Mesodermal cell (in vitro differentiated cells): ENCODE measurements around the gene KLHDC1.
"Not testable (repeated sequence)": the region's sequence is repeated elsewhere in the genome, so short reads cannot be mapped to it uniquely, and the experiment has no call there.

Source experiments
- H3K27ac ChIP-seq: 2 replicates; pipeline ENCODE4 v1.7.0; 2013; ENCODE audit warnings: mild to moderate bottlenecking, low read depth, low read length, moderate library complexity; ENCODE audit not compliant: severe bottlenecking
- H3K36me3 ChIP-seq: 2 replicates; pipeline ENCODE4 v1.7.1; 2013; ENCODE audit warnings: mild to moderate bottlenecking, low read length, moderate library complexity; ENCODE audit not compliant: control insufficient read depth, insufficient read depth
- H3K4me1 ChIP-seq: one replicate; pipeline ENCODE4 v1.7.1; 2013; ENCODE audit warnings: mild to moderate bottlenecking, low read length; ENCODE audit not compliant: insufficient read depth, control insufficient read depth, poor library complexity, severe bottlenecking
- H3K4me3 ChIP-seq: 2 replicates; pipeline ENCODE4 v1.7.0; 2013; ENCODE audit warnings: low read length, control low read depth, mild to moderate bottlenecking; ENCODE audit not compliant: insufficient read depth, poor library complexity, severe bottlenecking; ENCODE audit errors: extremely low read depth
- H3K9me3 ChIP-seq: 2 replicates; pipeline ENCODE4 v1.7.1; 2013; ENCODE audit warnings: mild to moderate bottlenecking, low read length, moderate library complexity; ENCODE audit not compliant: control insufficient read depth
- WGBS, 2 experiments: methylation state at CpG; one replicate each; pipeline ENCODE4 v1.1.5; 2013; ENCODE audit warnings: missing lambda C conversion rate in 2 of 2; ENCODE audit not compliant: insufficient coverage in 2 of 2; 5-methylcytosine and 5-hydroxymethylcytosine counted together

The KLHDC1 gene

DNA sequence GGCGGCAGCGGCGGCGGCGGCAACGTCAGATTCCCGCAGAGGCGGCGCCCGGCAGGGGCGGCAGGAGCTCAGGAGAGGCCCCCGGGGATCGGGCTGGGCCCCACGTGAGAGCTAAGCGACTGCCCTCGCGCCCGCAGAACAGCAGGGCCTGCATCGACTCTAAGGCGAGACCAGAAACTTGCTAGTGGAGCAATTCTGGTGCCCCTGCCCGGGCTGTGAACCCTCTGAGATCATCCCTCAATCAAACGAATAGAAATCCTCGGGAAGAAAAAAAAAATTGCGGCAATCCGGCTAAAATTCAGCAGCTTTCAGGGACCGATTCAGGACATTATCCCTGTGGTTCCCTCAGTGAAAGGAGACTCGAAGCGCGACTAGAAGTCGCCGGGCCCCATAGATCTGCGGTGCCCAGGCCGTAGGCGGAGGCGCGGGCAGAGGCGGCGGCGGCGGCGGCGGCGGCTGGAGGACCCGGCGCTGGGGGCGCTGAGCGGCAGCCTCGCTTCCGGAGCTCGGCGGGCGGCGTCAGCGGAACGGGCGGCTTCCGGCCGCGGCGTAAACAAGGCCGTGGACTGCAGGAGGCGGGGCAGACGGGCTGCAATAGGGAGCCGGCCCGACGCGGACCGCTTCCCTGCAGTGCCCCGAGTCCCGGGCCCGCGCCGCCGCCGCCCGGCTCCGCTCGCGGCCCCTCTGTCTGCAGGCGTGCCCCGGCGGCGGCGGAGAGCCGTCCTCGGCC is 74.8 kb downstream of the KLHDC1 start, which contains the start of gene KLHDC2:
Gene KLHDC2 (plus strand): TSS at position 583 of the 730 bp plus-strand sequence. CDS start 316 bp downstream, outside the sequence.
- Histone ChIP-seq H3K27ac (peak within 1 kb of the TSS; percentile 98), H3K4me1 (peaks cover 14% of the 10 kb centered on the region), H3K36me3 (peaks cover 16% of the 10 kb centered on the region), H3K4me3 (peak within 1 kb of the TSS; percentile 93), H3K9me3 (no peaks in the 10 kb centered on the region)
- 0% methylated on average over 38 to 69 of the region's 86 CpGs for WGBS, 2 experiments

DNA sequence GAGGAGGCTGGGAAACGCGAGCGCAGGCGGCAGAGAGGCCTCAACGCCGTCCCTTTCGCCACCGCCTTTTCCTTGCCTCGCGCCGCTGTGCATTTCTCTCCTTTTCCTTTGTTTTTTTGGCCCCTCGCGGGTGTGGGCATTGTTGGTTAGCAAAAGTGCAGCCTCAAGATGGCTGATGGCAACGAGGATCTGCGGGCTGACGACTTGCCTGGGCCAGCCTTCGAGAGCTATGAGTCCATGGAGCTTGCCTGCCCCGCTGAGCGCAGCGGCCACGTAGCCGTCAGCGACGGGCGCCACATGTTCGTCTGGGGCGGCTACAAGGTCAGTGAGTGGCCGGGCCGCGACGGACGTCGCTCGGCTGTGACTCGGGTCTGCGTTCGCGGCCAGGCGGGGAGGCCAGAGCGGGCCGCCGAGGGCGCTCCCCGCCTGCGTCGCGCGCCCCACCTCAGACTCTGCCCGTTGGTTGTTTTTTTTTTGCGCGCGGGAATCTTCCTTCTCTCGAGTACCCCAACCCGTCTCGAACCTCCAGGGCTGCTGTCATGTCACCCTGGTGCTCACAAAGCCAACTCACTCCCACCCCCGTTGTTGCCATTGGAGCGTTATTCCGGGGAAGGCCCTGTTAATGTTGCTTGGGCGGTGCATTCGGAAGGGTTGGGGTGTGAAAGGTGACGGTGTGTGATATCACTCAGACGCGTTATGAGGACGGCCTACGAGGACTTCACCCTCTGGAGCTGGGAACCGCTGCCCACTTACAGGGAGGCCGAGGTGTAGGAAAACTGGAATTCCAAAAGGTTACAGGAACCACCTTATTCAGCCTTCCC is 75.6 kb downstream of the KLHDC1 start:
- H3K27ac ChIP-seq: peak overlapping the region; percentile 98
- H3K4me1 ChIP-seq: peaks cover 14% of the 10 kb centered on the region
- no peaks in the 10 kb centered on the region for H3K9me3 ChIP-seq
- H3K36me3 ChIP-seq: peaks cover 19% of the 10 kb centered on the region
- peak overlapping the region; percentile 93 for H3K4me3 ChIP-seq
- WGBS, 2 experiments: 1% methylated on average over 46 to 52 of the region's 67 CpGs

DNA sequence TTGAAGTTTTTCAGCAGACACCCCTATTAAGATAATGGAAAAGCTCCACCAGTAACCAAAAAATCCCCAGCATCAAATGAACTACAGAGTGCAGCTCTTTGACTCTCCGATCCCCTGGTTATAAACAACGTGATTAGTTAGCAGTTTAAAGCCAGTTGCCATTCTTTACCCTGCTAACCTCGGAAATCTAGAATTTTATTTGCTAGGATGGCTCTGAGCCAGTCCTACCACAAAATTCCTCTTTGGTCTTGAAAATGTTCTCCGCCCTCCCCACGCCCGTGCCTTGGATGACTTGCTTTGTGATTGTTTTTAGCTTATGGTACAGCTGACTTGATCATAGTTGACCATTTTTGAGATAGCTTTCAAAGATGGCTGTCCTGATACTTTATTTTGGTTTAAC is 76.3 kb downstream of the KLHDC1 start:
- Histone ChIP-seq H3K4me1 (peaks cover 14% of the 10 kb centered on the region), H3K4me3 (peak overlapping the region; percentile 93), H3K36me3 (peaks cover 26% of the 10 kb centered on the region), H3K27ac (peak overlapping the region; percentile 98), H3K9me3 (no peaks in the 10 kb centered on the region)
- WGBS, 2 experiments: 56 to 62% methylated on average over 6 of the region's 6 CpGs

DNA sequence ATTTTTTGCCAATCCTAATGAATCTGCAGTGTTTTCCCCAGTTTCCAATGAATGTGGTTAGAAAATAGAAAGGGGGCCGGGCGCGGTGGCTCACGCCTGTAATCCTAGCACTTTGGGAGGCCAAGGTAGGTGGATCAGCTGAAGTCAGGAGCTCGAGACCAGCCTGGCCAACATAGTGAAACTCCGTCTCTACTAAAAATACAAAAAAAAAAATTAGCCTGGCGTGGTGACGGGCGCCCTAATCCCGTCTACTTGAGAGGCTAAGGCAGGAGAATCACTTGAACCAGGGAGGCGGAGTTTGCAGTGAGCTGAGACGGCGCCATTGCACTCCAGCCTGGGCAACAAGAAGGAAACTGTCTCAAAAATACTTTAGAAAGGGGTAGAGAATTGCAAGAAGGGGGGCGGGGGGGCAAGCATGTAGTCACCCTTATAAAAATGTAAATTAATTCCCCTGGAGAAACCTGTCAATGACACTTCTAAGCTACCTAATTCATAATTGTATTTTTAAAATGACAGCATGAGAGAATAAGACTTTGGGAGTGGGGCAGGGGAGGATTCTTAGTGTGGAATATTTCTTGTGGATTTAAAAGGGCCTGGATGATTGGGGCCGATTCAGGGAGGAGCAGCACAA is 76.8 kb downstream of the KLHDC1 start:
- peak overlapping the region; percentile 98 for H3K27ac ChIP-seq
- peaks cover 31% of the 10 kb centered on the region for H3K36me3 ChIP-seq
- no peaks in the 10 kb centered on the region for H3K9me3 ChIP-seq
- 90 to 94% methylated on average over 5 to 12 of the region's 15 CpGs for WGBS, 2 experiments
- H3K4me3 ChIP-seq: peak overlapping the region; percentile 93
- H3K4me1 ChIP-seq: peaks cover 14% of the 10 kb centered on the region

DNA sequence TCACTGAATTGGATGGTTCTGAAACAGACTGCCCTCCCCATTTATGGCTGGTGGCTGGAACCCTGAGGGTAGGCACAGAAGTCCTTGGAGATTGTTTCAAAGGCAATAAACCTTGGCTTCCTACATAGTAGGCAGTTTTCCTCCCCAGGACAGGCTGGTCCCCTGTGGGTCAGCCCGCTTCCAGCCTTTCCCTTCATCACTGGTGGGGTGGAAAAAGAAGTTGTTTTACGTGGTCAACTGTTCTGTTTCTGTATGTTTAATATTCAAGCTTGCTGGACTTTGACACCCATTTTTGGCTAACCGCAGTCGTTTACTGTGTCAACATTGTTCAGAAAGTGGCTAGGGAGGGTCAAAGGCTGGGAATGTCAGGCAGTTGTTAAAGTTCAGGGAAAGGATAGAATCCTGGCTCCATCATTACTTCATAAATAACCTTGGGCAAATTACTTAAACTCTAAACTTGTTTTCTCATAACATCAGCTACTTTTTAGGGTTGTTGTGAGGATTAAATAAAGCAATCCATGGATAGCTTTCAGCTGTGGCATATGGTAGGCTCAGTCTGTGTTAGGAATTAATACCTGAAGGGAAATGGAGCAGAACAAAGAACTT is 77.4 kb downstream of the KLHDC1 start:
- Histone ChIP-seq H3K4me1 (peaks cover 14% of the 10 kb centered on the region), H3K27ac (no peak overlapping the region)
- WGBS, 2 experiments: 85 to 98% methylated on average over 2 to 4 of the region's 4 CpGs

DNA sequence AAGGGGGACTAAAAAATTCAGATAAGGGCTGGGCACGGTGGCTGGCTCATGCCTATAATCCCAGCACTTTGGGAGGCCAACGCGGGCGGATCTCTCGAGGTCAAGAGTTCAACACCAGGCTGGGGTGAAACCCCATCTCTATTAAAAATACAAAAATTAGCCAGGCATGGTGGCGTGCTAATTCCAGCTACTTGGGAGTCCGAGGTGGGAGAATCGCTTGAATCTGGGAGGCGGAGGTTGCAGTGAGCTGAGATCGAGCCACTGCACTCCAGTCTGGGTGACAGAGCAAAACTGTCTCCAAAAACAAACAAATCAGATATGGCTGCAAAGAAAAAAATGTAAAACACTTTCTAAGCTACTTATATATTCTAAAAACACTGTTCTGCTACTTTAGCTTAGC is 78.8 kb downstream of the KLHDC1 start:
- WGBS, 2 experiments: 93 to 98% methylated on average over 7 of the region's 10 CpGs
- not testable (repeated sequence) for H3K9me3 ChIP-seq, H3K27ac ChIP-seq, H3K4me3 ChIP-seq
- peaks cover 51% of the 10 kb centered on the region for H3K36me3 ChIP-seq
- H3K4me1 ChIP-seq: peaks cover 13% of the 10 kb centered on the region

More for the DNA sequence above, 77.4 kb downstream of the KLHDC1 start:
- Histone ChIP-seq H3K4me3 (peak overlapping the region; percentile 93), H3K9me3 (no peaks in the 10 kb centered on the region), H3K36me3 (peaks cover 37% of the 10 kb centered on the region)

DNA sequence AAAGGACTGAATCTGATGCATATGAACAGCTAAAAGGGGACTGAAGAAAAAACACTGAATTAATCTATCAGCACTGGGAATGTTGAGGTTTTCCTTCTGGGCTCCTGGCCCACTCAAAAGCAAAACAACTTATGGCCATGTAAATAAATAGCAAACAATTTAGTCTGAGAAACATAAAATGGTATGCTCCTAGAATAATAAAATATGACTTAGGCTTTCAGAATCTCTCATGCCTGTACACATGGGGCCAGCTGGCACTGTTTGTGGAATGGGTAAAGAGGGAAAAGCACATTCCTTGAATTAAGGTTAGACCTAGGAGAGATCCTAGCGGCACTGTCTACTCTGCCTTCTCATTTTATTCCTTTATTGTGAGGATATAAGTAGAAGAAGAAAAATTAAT is 81.2 kb downstream of the KLHDC1 start:
- no CpG with 5 or more reads among the region's 1 CpG for WGBS, 2 experiments
- H3K4me3 ChIP-seq: no peak overlapping the region
- no peaks in the 10 kb centered on the region for H3K9me3 ChIP-seq
- H3K27ac ChIP-seq: no peak overlapping the region
- H3K36me3 ChIP-seq: peaks cover 71% of the 10 kb centered on the region
- peaks cover 9% of the 10 kb centered on the region for H3K4me1 ChIP-seq

DNA sequence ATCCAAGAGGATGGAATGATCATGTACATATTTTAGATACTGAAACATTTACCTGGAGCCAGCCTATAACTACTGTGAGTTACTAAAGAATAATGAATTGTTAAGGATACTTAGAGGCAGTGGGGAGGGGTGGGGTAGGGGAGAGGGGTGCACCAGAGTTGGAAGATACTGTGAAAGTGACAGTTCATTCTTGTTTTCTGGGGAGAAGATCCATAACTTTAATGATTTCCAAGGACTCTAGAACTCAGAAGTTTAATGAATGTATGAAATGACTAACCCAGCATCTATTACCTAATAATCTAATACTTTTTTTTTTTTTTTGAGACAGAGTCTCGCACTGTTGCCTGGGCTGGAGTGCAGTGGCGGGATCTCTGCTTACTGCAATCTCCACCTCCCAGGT is 85.5 kb downstream of the KLHDC1 start:
- 92% methylated on average over 2 of the region's 2 CpGs; no CpG with 5 or more reads in 1 of the 2 experiments for WGBS, 2 experiments
- Histone ChIP-seq H3K27ac (no peak overlapping the region), H3K36me3 (peaks cover 94% of the 10 kb centered on the region), H3K4me1 (no peaks in the 10 kb centered on the region), H3K9me3 (no peaks in the 10 kb centered on the region), H3K4me3 (no peak overlapping the region)

DNA sequence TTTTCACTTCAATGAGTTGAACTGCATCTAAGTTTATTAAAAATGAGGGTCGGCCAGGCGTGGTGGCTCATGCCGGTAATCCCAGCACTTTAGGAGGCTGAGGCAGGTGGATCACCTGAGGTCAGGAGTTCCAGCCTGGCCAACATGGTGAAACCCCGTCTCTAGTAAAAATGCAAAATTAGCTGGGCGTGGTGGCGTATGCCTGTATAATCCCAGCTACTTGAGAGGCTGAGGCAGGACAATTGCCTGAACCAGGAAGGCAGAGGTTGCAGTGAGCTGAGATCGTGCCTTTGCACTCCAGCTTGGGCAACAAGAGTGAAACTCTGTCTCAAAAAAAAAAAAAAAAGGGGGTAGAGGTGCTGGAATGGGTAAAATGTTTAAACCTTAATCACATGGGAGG is 88.1 kb downstream of the KLHDC1 start:
- H3K4me3 ChIP-seq, H3K4me1 ChIP-seq, H3K27ac ChIP-seq, H3K9me3 ChIP-seq: not testable (repeated sequence)
- H3K36me3 ChIP-seq: peaks cover 87% of the 10 kb centered on the region
- WGBS, 2 experiments: 94% methylated on average over 6 of the region's 7 CpGs

DNA sequence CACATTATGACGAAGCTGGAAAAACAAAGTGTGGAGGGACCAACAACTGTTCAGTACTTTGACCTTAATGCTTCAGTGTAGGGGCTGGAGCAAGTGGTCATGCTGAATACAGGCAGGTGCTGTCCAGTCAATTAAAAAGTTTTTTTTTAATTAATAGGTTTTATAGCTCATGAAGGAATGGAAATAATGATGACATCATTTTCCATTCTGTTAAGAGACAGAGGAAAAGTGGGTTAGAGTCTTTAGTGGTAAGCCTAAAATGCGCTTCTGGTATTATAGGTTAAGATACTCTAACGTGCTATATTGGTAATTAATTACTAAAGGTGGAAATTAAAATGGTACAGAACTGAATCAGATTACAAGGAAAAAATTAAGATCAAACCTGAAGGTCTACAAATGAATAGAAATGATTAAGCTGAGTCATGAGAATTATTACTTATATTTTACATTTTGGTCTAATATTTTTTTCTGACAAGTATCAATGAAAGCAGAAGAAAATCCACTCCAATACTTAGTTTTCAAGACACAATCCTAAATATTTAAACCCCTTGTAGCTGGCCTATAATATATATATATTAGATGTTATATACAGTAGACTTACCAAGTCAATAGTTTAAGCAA is 90.6 kb downstream of the KLHDC1 start:
- H3K36me3 ChIP-seq: peaks cover 91% of the 10 kb centered on the region
- H3K4me3 ChIP-seq: no peak overlapping the region
- H3K4me1 ChIP-seq: no peaks in the 10 kb centered on the region
- no peaks in the 10 kb centered on the region for H3K9me3 ChIP-seq
- WGBS, 2 experiments: 100% methylated on average over 1 to 2 of the region's 3 CpGs
- H3K27ac ChIP-seq: no peak overlapping the region
